ENCODE data around the gene SST. TPM values are rescaled to one million over a fixed set of nuclear protein-coding genes. Genes with fewer than 3 reads are reported as not detected.

The SST gene
- total and polyA plus RNA-seq, 2 of the 8 experiments (the other 6 are each of a cell fraction or from before 2014, with no cell fraction given), result 0.50 TPM; not detected in 1

DNA sequence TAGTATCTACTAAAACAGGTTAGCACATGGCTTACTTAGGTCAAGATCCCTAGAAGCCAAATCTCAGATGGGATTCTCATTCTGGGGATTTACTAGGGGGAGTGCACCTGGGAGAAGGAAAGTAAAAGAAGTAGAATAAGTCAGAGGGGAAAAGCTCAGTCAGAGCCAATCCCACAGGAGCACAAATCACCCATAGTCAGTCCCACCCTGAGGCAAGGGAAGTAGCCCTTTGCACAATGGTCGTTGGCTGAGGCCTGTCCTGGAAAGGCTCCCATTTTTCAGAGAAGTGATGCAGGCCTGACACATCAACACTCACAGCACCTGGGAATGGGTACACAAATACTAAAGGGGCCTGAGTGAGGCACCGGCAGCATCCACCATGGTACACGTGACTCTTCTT is 39.8 kb downstream of the SST start:
- Histone ChIP-seq H3K14ac (ENCODE audit: insufficient read length) (no peak overlapping the region), H3K18ac (ENCODE audit: extremely low read depth, low read length) (no peak overlapping the region), H2BK12ac (ENCODE audit: low read depth, low read length) (no peak overlapping the region), H4K91ac (replicated peaks; ENCODE audit: insufficient read length, low read length) (no peak overlapping the region), H4K8ac (ENCODE audit: extremely low read depth, insufficient read depth, low read length) (no peak overlapping the region), H4K20me1 (replicated peaks in 1 of 2; ENCODE audit: control insufficient read depth in 1 of 2, insufficient read depth in 2 of 2, low read length in 2 of 2) (no peaks in the 10 kb centered on the region), H3K79me1 (ENCODE audit: low read depth, low read length) (no peaks in the 10 kb centered on the region), H3K4ac (replicated peaks; ENCODE audit: insufficient read length, low read depth, low read length) (no peak overlapping the region), H3K23me2 (ENCODE audit: low read depth, low read length) (no peaks in the 10 kb centered on the region), H2BK15ac (ENCODE audit: low read length) (no peak overlapping the region), H2AK5ac (ENCODE audit: low read depth, low read length) (no peak overlapping the region), H3K56ac (replicated peaks; ENCODE audit: insufficient read length, low read depth, low read length) (no peak overlapping the region), H3K23ac (ENCODE audit: insufficient read length) (no peak overlapping the region), H3K27ac (ENCODE audit: low read depth, low read length) (no peak overlapping the region), H3K79me2 (ENCODE audit: control insufficient read depth in 1 of 2, insufficient read depth in 2 of 2, low read length in 2 of 2) (no peaks in the 10 kb centered on the region), H2BK120ac (replicated peaks; ENCODE audit: low read depth, low read length) (no peak overlapping the region), H3K4me3 (ENCODE audit: extremely low read depth in 1 of 4, insufficient read depth in 2 of 4, low read depth in 3 of 4, low read length in 4 of 4) (no peak overlapping the region), H3K9ac (replicated peaks in 1 of 4; ENCODE audit: extremely low read depth in 1 of 4, low read depth in 3 of 4, low read length in 3 of 4) (no peak overlapping the region), H3K4me2 (ENCODE audit: insufficient read depth in 1 of 2, low read depth in 2 of 2, low read length in 2 of 2) (no peak overlapping the region), H3K9me3 (ENCODE audit: insufficient read depth in 2 of 2, low read depth in 1 of 2, low read length in 1 of 2) (peaks cover 5 to 11% of the 10 kb centered on the region in 2 experiments; a peak in 3 of 4 replicates), H3K4me1 (replicated peaks in 1 of 4; ENCODE audit: control insufficient read depth in 3 of 4, insufficient read depth in 4 of 4, low read length in 3 of 4) (peaks cover 3 to 5% (median 4%) of the 10 kb centered on the region in 4 experiments; a peak in 5 of 7 replicates), H2BK5ac (ENCODE audit: low read depth, low read length) (no peak overlapping the region), H3K27me3 (replicated peaks in 1 of 4; ENCODE audit: control insufficient read depth in 3 of 4, extremely low read depth in 1 of 4, insufficient read depth in 3 of 4, low read length in 3 of 4) (no peaks in the 10 kb centered on the region), H2AFZ (ENCODE audit: low read length) (no peak overlapping the region), H3K36me3 (ENCODE audit: control insufficient read depth in 2 of 4, insufficient read depth in 4 of 4, low read length in 3 of 4) (no peaks in the 10 kb centered on the region), H2BK20ac (ENCODE audit: low read length) (no peak overlapping the region), H4K5ac (ENCODE audit: insufficient read length, low read depth, low read length) (no peak overlapping the region)
- ChIA-PET POLR2A (ENCODE audit: partially characterized antibody) (no interaction called here), CTCF (ENCODE audit: partially characterized antibody) (interaction anchor here (1.0 to 1.7 kb wide), 4 partner anchors 14 to 311 kb away, joined by 4 to 6 read pairs (median 5); no protein-coding TSS in a partner anchor)
- FAIRE-seq (no peak), DNase-seq (ENCODE audit: low read depth in 1 of 2, low spot score in 2 of 2) (no peak)
- WGBS, 2 experiments (ENCODE audit: extremely low coverage in 1 of 2, insufficient coverage in 1 of 2, insufficient read length in 1 of 2, insufficient replicate concordance in 2 of 2, low coverage in 1 of 2, low lambda C conversion rate in 2 of 2, missing lambda C conversion rate in 1 of 2), result 96% methylated on average over 3 of the region's 3 CpGs; no CpG with 5 or more reads in 1 of the 2 experiments
- TF ChIP-seq KDM4A (IDR thresholded peaks at IDR 0.05; ENCODE audit: low read depth, low read length, severe bottlenecking), result no peak
- no peak for TF ChIP-seq BCL11A (IDR thresholded peaks at IDR 0.05; ENCODE audit: low read depth in 2 of 2, low read length in 2 of 2)
- no peak for TF ChIP-seq CREB1 (IDR thresholded peaks at IDR 0.05)
- no peak for TF ChIP-seq TEAD4 (IDR thresholded peaks at IDR 0.05; ENCODE audit: low read depth, low read length)
- TF ChIP-seq POLR2AphosphoS5 (IDR thresholded peaks at IDR 0.05; ENCODE audit: low read depth, low read length), result no peak
- TF ChIP-seq RFX5 (IDR thresholded peaks at IDR 0.05; ENCODE audit: borderline replicate concordance, low read depth, low read length), result no peak
- TF ChIP-seq SP1 (IDR thresholded peaks at IDR 0.05; ENCODE audit: low read depth, low read length), result no peak
- TF ChIP-seq SAP30 (IDR thresholded peaks at IDR 0.05; ENCODE audit: insufficient read depth, insufficient replicate concordance, low read length), result no peak
- no peak for TF ChIP-seq ZNF274 (IDR thresholded peaks at IDR 0.05; ENCODE audit: borderline replicate concordance, extremely low read depth, low read length)
- TF ChIP-seq GTF2F1 (IDR thresholded peaks at IDR 0.05; ENCODE audit: borderline replicate concordance, low read depth, low read length), result no peak
- no peak for TF ChIP-seq RBBP5 (IDR thresholded peaks at IDR 0.05; ENCODE audit: borderline replicate concordance, low read depth, low read length)
- no peak for TF ChIP-seq USF2 (IDR thresholded peaks at IDR 0.05; ENCODE audit: low read length)
- no peak for TF ChIP-seq KDM5A (IDR thresholded peaks at IDR 0.05; ENCODE audit: low read length)
- no peak for TF ChIP-seq CHD2 (IDR thresholded peaks at IDR 0.05; ENCODE audit: low read length)
- TF ChIP-seq BRCA1 (IDR thresholded peaks at IDR 0.05; ENCODE audit: low read depth, low read length), result no peak
